NCI-H1436 treated with DMSO at 0.1 percent for 48 hours (cell line): ENCODE results near the gene CAMTA1.

ENCODE experiments used
- DNase-seq: peaks from one replicate; lab custom pipeline; 2025; lab: John Stamatoyannopoulos, UW

Gene CAMTA1

DNA sequence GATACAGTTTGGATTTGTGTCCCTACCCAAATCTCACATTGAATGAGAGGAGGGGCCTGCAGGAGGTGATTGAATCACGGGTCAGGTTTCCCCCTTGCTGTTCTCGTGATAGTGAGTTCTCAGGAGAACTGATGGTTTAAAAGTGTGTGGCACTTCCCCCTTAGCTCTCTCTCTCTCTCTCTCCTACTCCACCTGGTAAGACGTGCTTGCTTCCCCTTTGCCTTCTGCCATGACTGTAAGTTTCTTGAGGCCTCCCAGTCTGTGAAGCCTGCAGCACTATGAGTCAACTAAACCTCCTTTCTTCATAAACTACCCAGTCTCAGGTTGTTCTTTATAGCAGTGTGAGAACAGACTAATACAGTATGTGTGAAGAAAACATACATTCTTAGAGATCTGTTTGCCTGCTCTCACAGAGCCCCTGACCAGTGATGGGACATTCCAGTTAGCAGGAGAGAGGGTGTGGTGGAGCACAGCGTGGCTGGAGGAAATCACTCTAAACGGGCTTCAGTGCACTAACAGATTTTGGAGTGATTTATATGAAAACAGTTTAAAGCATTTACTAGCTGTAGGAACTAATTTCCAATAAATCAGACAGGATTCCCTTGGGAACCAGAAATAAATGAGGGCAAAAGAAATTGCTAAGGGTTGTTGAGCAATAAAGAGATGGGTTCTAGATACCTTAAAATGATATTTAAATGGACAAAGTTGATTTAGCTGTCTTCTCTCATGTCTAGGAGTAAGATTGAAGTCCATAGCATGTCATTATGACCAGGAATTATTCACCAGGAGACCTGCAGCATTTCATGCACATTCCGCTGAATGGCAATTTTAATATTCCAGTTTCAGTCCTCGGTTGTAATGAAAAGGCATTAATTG is 411.0 kb downstream of the CAMTA1 start:
- no peak for DNase-seq

- no peak for DNase-seq
These were observed 413.4 kb downstream of the CAMTA1 start for GRCh38 chr1:7198664-7199063.

GRCh38 chr1:7199077-7199779 is 414.0 kb downstream of the CAMTA1 start:
- no peak for DNase-seq

- no peak for DNase-seq
These were observed 422.8 kb downstream of the CAMTA1 start for GRCh38 chr1:7207875-7208646.

DNA sequence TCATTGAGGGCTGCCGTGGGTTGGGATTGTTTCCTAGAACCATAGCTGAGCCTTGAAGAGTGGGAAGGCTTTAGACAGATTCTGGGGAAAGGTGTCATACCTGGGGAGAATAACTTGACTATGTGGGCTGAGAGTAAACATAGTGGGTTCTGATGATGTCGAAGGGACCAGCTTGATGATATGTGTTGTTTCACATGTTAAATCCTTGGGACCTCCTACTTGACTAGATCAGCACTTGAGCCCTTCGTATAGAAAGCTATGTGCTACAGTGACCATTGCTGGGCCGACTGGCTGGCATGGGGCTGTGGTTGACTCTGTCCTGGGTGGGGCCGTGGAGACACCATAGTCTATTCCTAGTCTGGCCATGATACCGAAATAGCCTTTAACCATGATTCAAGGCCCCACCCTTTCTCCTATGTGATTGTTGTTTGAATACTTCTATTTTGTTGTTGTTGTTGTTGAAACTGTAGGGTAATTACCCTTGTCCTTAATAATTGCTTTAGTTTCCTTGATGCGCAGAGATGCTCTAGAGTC is 423.5 kb downstream of the CAMTA1 start:
- DNase-seq, result no peak

- DNase-seq, result no peak
These were observed 424.1 kb downstream of the CAMTA1 start for GRCh38 chr1:7209336-7209735.

- DNase-seq, result no peak
These were observed 433.1 kb downstream of the CAMTA1 start for GRCh38 chr1:7218210-7218832.

GRCh38 chr1:7219031-7219430 is 433.8 kb downstream of the CAMTA1 start:
- no peak for DNase-seq

GRCh38 chr1:7220007-7220406 is 434.8 kb downstream of the CAMTA1 start:
- DNase-seq, result no peak

- DNase-seq, result no peak
These were observed 435.5 kb downstream of the CAMTA1 start for GRCh38 chr1:7220712-7221252.

- no peak for DNase-seq
These were observed 436.8 kb downstream of the CAMTA1 start for GRCh38 chr1:7221826-7222694.

GRCh38 chr1:7222695-7223015 is 437.4 kb downstream of the CAMTA1 start:
- no peak for DNase-seq

GRCh38 chr1:7223334-7224080 is 438.3 kb downstream of the CAMTA1 start:
- no peak for DNase-seq

DNA sequence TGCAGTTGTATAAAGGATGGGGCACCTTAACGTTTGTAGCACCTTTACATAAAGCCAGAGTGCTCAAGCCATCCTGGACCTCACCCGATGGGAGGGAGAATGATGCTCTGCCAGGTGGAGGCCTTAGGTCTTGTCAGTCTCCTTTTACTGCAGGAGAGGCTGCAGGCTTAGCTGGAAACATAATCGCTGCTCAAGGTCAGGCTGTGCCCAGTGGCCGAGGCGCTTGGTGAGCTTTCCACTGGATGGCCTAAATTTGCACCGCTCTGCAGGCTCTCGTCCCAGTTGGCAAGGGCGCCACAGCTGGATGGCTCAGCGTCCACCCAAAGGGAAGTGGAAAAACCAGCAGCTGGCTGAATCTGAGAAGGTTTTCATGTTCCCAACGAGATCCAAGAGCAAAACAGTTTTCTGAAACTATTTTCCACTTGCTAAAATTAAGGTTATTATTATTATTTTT is 438.9 kb downstream of the CAMTA1 start:
- DNase-seq, result no peak

GRCh38 chr1:7224644-7225043 is 439.4 kb downstream of the CAMTA1 start:
- no peak for DNase-seq

DNA sequence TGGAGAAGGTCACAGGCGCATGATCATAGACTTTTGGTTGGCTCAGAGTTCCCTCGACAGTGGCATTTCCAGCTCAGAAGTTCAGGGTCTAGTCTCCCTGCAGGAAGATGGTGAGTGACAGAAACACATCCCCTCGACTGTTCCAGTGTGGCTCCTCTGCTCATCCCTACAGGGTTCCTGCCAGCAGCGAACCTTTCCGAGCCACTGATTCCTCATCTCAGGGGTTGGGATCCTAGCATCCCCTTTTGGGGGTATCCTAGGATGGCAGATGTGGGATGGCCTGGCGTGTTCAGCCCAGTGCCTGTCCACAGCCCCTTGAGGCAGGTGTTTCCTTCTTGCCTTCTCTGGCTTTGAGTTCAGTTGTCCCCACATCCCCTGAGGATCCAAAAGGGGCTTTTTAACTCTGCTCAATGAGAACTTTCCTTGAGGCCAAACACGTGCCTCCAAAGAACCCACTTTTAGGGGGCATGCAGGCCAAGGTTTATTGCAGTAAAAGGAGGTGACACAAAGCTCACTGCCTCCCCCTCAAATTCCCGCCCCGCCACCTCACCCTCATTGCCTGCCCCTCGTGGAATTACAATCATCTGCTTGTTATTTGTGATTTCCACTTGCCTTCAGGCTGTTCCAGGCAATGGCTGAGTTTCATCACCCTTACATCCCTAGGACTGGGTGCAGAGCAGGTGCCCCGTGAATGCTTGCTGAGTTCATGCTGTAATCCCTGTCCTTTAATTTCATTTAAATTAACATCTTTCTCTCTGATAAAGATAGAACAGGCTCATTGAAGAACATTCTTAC is 440.7 kb downstream of the CAMTA1 start:
- DNase-seq, result no peak

DNA sequence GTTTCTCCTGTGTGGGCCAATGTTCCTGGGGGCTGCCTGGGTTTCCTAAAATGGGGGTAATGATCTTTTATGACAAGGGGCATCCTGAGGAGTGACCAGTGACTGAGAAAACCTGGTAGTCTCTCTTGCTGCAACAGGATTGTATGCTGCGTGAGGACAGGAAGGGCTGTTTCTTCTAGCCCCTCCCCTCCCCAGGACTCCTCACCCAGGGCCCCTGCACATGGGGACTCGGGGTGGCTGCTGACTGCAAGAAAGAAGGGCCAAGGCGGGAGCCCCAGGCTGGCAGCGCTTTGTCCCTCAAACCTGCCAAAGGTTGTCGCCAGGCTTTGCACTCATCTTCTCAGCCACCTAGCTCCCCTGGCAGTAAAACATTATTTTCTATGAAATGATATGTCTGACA is 442.4 kb downstream of the CAMTA1 start:
- DNase-seq, result no peak

- no peak for DNase-seq
These were observed 443.2 kb downstream of the CAMTA1 start for GRCh38 chr1:7228252-7228961.
